Measurements from ENCODE around the gene BRAF.

DNA sequence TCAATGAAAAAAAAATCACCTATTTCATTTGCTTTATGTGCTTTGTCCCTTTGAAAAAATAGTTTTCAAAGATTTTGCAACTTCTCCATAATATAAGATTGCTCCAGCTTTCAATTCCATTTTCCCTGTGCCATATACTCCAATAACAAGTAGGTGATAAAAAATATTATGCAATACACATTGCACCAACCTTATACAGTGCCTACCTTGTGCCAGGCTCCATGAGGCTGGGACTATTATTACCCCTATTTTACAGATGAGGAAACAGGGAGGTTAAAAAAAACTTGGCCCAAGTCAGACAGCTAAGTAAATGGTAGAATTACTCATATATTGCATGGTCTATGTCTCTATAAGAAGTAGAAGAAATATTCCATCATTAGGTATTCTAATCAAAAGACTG is 57.8 kb downstream of the BRAF start:
- no peak for TF ChIP-seq EZH2phosphoT487 (conservative IDR thresholded peaks at IDR 0.05; ENCODE audit: low read length)
- TF ChIP-seq, protein P1, sequence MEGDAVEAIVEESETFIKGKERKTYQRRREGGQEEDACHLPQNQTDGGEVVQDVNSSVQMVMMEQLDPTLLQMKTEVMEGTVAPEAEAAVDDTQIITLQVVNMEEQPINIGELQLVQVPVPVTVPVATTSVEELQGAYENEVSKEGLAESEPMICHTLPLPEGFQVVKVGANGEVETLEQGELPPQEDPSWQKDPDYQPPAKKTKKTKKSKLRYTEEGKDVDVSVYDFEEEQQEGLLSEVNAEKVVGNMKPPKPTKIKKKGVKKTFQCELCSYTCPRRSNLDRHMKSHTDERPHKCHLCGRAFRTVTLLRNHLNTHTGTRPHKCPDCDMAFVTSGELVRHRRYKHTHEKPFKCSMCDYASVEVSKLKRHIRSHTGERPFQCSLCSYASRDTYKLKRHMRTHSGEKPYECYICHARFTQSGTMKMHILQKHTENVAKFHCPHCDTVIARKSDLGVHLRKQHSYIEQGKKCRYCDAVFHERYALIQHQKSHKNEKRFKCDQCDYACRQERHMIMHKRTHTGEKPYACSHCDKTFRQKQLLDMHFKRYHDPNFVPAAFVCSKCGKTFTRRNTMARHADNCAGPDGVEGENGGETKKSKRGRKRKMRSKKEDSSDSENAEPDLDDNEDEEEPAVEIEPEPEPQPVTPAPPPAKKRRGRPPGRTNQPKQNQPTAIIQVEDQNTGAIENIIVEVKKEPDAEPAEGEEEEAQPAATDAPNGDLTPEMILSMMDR (IDR thresholded peaks at IDR 0.05; ENCODE audit: insufficient read depth, low read length, poor library complexity, severe bottlenecking), result no peak

Measured in SU-DHL-6 (cell line).